Cortex of kidney (tissue), 1 donor: Measurements from ENCODE around the gene ZDHHC14.

Experiments
- DNase-seq: peaks from one replicate; lab custom pipeline; 2025; lab: John Stamatoyannopoulos, UW

Gene ZDHHC14

DNA sequence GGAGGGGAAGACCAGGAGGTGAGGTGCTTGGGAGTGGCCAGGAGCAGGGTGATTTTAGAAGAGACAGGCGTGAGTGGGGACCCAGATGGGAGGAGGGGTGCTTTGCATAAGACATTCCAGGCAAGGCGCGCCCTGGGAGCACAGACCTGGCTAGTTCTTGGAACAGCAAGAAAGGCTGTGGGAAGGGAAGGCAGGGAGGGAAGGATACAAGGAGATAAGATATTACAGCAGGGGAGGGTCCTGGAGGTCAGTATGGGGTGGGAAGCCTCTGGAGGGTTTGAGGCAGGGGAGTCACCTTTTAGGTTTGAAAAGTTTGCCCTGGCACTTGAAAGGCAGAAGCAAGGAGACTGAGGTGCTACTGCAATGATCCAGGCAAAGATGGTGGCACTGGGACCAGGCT is 111.8 kb downstream of the ZDHHC14 start:
- no peak for DNase-seq

DNA sequence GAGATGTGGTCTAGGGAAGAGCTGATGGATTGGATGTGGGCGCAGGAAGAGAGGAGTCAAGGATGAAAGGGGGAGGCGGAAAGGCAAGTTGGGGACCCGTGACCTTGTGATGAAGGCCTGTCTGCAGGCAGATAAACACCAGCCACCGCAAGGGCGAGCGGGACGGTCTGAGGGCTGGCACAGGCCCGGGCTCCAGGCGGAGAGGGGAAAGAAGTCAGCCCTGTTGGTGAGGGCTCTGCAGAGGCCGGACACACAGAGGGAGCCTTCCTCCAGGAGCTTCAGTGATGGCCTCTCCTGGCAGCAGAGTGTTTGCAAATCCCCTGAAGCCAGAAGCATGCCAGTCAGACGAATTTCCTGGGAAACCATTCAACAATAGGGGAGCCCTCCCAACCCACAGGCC is 112.2 kb downstream of the ZDHHC14 start:
- no peak for DNase-seq

DNA sequence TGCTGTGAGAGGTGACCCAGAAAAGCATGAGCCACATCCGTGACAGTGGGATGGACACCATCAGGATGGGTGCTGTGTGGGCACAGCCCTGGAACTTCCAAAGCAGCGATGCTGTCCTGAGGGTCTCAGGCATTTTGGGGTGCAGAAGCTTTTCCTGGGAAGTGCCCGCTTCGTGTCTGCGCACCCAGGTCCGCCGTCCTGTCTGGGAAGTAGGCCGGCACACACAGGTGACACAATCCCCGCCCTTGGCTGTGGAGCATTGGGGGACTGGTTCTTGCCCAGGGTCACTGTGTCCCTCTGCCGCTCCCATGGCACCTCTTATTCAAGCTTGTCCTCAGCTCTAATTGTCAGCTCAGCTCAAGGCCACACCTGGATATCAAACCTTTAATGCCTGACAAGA is 112.6 kb downstream of the ZDHHC14 start:
- DNase-seq: no peak

DNA sequence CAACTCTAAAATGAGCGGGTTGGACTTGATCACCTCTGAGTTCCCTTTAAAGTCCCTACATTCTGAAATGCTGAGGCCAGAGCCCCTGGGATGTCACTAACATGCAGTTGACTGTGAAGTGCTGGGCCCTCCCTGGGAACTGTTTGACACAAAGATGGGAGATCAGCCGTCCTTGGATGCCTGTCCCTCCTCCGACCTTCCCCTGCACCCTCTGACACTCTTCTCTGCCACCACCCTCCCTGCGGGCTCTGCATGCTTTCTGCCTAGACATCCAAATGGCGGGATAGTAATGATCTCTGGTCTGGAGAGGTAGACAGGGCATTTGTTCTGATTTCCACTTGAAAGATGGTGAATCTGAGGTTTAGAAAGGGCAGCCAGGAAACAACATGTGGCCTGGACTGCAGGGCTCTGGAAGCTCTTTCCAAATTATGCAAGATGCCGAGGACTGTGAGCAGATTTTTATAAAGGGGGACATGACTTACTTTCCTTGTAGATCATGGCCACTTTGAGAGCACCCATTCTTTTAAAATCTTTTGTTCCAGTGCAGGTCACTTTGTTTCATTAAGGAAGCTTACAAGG is 113.2 kb downstream of the ZDHHC14 start:
- DNase-seq: no peak

DNA sequence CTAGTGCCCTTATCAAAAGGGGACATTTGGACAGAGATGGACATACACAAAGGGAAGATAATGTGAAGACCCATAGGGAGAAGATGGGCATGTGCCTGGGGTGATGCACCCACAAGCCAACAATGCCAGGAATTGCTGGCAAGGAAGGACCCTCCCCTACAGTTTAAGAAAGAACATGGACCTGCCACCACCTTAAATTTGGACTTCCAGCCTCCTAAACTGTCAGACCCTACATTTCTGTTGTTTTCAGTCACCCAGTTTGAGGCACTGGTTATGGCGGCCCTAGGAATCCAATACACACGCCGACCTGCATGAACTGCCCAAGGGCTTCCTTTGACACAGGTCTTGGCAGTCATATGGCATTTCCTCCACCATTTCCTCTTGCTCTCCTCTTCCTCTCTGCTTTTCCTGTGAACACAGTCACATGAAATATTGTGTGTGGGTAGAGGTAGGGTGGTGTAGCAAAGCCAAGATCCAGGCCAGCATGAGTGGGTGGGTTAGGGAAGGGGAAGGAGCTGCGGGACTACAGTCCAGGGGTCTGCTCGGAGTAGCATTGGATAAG is 115.6 kb downstream of the ZDHHC14 start:
- DNase-seq: no peak

DNA sequence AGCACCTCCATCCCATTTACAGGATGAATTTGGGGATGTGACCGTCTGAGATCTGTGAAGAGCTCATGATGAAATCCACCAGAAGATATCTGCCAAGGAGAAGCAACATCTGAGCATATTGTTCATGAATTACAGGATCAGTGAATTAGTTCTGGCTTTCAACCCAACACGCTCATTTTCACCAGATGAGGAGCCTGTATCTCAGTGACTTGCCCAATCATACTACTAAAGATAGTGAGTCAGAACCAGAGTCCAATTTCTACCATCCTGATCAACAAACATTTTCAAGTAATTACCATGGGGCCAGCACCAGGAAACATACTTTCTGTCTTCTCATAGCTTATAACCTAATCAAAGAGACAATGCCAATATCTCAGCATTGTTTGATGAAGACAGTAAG is 116.6 kb downstream of the ZDHHC14 start:
- no peak for DNase-seq

DNA sequence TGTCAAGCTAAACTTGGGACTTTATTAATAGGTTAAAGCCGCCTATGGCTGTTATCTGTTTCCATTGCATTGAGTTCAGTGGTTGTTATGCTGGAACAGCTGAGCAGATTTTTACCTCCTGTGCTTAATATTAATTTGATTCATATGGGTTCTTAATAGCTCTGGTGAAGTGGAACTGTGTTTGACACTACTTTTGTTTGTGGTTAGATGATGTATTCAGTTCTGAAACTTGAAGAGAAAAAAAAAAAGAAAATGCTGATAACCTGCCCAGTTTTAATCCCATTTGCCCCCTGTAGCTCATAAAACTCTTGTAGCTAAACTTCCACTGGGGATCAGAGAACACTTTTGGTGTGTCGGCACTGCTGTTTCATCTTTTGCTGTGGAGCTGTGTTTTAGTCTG is 117.8 kb downstream of the ZDHHC14 start:
- DNase-seq: no peak

DNA sequence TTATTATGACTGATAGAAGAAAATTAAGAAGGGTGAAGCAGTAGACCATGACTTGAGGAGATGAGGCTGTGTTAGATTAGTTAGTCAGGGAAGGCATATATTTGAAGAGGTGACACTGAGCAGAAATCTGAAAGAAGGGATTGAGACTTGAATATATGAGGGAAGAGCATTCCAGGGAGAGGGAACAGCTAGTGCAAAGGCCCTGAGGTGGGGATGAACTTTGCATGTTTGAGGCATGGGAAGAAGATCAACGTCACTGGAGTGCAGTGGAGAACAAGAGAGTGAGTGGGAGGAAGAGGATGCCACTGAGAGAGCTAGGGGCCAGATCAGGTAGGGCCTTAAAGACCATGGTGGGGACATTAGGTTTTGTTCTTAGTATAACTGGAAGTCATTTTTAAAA is 119.0 kb downstream of the ZDHHC14 start:
- no peak for DNase-seq

DNA sequence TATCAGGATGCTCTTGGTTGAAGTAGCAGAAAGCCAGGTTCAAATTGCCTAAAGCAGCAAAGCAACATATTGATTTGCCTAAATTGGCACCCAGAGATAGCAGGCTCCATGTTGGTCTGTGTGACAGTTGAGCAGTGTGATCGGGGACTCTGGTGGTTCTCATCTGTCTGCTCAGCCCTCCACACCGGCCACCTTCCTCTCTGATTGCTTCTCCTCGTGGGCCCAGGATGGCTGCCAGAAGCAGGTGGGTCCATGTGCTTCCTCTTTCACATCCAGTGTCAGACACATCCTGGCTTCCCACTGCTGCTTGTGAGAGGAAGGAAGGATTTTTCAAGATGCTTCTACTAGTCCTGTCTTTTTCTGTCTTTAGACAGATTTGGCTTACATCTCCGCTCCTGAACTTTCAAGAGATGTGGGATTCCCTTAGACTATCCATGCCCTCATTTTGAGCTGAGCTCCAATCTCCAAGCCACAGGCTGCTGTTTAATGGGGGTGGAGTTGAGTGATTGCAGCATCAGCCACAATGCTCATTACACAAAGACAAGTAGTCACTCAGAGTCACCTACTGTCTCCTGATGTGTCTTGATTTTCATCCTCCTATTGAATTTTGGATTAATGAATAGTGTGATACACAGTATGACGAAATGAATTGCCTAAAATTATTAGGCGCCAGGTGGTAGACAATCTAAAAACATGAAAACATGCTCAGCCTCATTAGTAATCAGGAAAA is 122.2 kb downstream of the ZDHHC14 start:
- DNase-seq: no peak

DNA sequence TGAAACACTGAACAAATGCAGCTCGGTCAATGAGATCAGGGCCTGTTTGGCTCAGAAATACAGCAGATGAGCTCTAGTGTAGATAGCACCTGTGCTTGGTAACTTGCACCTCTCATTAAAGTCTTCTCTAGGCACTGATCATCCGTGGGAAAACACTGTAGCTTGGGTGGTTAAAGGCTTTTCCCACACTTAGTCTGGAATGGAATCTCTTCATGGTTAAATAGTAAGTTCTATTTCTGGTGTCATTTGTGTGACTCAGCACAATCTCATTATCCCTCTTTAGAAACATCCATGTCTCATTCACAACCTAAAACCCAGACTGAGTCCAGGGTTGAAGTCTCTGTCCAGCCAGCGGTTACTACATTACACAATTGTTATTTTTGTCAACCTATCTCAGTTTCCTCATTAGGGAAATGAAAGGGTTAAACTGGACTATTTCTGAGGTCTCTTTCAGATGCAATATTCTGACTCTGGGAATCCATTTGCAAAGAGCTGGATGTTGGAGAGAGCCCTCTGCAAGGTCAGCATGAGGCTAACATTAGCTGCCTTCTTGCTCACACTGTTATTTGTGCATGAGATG is 125.0 kb downstream of the ZDHHC14 start:
- DNase-seq: no peak

DNA sequence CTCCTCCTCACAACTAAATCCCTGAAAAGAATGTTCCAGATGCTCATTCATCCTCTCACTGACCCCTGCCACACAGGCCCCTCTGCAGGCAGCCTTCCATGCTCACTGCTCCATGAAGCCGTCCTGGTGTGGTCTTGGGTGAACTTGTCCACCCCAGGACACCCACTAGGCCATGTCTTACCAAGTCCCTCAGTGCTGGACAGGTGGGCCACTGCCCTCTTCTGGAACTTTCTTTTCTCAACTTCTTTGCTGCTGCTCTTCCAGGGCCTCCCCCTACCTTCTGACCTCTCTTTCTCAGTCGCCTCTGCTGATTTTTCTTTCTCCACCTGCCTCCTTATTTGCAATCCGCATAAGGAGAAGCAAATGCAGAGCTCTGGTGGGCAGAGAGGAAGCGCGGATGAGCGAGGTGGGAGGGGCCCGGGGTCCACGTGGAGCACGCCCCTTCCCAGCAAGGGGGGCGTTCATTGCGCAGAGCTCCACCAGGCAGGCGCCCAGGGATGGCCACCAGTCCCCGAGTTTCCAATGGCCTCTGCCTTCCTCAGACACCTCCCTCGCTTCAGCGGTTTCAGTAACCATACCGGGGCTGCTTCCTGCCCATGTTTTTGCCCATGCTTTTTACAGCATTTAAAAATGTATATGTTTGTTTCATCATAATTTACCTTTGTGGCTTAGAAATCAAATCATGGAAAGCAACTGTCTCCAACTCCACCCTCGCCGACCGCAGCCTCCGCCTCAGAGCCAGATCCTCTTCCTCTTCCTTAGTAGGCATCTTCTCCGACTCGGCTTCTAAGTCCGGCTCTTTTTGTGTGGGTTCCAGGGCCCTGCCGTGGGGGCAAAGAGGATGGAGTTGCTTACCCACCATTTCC is 129.6 kb downstream of the ZDHHC14 start:
- DNase-seq: no peak

DNA sequence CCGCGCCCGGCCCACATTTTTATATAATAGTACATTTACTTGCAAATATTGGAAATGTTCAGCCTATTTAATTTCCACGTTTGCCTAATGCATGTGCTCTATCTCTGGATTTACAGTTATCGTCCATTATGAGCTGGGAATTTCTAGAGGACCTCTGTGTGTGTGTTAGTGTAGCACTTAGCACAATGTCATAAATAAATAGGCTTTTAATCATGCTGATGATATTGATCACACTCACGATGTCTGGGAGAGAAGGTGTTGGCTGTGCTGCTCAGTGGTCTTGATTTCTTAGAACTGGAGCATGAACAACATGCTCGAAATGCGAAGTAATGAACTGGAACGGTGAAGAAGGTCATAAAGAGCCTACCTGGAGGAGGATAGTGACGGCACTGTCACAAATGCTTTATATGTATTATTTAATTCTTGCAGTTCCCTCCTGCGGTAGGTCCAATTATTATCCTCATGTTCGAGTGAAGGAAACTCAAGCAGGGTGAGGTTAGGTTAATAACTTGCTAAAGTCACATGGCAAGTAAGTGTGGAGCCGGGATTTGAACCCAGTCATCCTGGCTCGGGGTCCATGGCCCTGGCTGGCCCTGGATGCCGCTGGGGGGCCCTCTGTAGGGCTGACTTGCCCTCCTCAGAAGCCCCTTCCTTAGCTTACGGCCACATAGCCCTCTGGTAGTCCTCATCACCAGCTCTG is 130.8 kb downstream of the ZDHHC14 start:
- DNase-seq: no peak

DNA sequence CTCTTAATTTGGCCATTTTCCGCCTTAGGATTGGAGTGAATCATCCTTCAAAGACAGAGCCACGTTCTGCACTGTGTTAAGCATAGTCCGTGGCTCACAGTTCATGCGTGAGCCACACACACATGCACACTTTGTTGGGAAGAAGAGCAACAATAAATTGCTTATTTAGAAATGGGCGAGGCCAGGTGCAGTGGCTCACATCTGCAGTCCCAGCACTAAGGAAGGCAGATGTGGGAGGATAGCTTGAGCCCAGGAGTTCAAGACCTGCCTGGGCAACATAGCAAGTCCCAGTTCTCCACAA is 131.3 kb downstream of the ZDHHC14 start:
- no peak for DNase-seq

DNA sequence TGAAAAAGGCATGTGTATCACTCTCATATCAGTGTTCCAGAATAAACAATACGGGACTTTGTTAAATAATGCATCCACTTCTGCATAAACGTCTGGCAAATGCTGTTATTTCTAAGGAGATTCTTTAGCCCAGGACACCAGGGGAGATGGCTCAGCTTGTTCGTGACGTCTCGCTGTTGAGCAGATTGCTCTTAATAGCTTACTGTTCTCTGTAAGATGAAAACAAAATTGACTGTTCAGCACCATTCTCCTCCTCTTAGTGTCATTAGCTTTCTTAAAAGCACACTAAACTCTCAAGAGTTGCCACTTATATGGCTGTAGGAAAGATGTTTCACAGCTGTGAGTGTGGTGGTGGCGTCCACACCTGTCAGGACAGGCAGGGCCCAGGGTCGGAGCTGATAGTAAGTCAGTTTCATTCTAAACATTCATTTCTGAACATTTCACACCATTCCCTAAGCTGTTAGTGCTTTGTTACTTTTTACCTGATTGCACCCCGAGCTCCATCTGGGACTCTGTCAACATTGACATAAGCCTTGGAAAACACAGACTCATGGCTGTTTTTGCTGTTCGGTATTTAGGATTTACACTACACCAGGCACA is 132.1 kb downstream of the ZDHHC14 start:
- DNase-seq: no peak

DNA sequence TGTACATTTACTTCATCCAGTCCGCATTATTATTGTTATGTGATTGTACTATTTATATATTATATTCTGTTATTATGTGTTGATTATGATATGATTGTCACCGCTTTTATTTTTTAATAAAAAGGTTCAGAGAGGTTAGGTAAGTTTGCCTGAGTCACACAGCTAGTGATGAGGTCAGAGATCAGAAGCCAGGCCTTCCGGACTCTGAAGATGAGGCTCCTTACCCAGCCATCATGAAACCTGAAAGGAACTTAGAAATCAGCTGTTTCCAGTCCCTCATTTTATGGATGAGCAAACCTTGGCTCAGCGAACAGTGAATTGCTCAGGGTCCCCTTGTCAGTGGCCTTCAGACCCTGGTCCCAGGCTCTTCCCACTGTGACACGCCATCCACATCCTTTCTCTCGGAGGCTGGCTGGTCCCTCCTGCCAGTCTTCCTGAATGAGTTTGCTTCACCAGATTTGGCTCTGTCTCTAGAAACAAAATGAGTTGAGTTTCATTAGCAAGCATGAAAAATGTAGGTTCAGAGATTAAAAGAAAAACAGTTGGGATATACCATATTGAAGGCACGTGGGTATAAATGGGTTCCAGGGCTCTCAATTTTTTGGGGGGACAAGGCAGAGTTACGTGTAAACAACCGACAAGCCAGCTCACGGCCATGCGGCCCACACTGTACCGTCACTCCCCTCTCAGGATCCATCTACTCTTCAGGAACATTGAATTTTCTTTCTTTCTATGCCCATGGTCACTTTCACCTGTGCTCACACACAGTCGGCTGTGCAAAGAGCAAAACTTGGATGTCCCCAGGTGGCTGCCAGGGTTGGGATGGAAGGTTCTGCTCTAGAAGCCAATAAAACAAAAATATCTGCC is 132.9 kb downstream of the ZDHHC14 start:
- no peak for DNase-seq

DNA sequence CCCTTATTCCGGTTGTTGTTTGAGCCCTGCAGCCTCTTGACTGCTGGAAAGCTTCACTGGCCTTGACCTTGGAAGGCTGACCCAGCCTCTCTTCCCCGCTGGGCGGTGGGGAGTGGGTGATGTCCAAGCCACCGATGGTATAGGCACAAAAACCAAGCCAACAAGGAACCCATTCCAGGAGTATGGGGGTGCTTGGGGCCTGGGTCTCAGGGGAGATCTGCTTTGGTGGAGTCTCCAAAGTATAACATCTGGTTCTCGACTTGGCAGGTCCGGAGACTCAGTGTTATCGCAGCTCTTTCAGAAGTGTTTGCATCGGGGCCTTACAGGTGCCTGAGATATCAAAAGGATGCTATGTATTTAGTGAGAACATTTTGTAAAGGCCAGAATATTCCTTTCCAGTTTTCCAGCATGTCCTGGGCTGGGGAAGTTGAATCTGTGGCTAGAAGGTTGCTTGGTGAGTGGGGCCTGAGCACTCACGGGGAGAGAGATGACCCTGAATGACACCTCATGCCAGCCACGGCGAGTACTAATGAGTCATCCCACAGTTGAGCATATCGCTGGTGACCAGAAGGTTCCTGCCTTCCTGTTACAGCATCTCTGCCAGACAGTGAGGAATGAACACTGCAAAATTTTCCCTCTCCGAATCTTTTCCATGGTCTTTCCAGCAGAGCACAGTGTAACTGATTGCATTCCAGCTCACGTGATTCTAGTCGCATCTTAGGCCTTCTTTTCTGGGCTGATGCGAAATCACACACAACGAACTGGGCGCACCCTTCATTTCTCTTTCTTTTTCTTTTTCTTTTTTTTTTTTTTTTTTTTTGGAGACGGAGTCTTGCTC is 133.9 kb downstream of the ZDHHC14 start:
- no peak for DNase-seq

DNA sequence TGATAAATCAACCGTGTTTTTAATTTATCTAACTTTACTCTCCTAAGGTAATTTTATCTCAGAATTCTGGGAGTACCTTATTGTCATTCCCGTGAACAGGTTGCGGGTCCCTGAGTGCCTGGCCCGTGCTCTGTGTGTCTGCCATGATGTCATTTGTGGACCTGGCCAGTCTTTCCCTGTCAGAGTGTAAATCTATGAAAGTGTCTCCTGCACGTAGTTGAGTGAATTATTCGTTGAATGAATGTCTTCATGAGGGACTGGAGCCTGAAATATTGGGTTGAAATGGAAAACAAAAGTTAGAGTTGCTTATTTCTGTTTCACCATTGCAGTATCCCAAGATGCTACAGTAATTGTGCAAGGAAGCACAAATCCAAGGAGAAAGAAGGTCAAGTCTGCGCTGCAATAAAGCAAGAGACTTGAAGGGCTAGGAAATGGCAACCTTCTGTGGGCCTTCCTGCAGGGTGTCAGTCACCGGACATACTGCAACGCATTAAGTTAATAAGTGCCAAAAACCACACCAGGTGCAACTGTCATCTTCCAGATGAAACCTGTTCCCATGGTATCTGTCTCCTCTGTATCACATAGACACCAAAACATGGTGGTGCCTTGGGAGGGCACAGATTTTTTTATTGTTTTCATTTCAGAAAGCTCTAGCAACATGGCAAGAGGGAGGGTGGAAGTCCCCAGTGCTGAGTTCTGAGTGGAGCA is 135.5 kb downstream of the ZDHHC14 start:
- no peak for DNase-seq

DNA sequence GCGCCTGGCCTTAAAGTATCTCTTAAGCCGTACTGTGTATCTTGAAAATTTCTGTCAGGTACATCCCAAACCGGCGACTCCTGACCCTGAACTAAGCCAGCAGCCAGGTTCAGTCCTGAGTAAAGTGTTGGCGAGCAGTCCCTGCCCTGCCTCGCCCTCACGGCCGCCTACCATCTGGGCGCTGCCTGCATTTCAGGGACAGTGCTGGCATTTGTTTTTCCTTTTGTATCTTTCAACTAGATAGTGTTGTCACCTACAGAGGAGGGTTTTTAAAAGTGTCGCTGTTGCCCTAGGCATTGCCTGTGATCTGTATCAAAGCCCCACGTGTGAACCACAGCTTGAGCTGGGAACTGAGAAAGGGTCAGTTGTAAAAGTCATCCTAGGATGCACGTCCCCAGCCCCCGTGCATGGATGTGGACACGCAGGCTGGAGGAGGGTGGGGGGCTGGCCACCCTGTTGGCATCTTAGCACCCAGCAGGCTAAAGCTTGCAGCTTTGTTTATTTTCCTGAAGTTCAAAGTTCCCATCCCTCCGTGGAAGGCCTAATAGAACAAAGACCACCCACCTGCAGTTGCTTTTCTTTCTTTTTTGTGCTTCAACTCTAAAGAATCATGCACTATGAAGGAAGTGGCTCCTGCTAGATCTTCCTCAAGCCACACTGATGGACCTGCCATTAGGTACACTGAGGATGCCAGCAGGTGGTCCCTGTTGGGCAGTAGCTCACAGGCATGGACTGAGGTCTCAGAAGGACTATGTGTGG is 136.8 kb downstream of the ZDHHC14 start:
- DNase-seq: no peak
